B cell (primary cell): ENCODE data around the gene CNRIP1. TPM values are rescaled to one million over a fixed set of nuclear protein-coding genes. Genes with fewer than 3 reads are reported as not detected.

Experiments
- ATAC-seq: fragments of 200-7000 bp; cut with Tn5 transposase; one replicate; pipeline ENCODE4 v1.10.0; 2021; ENCODE audit warnings: low read depth, mild to moderate bottlenecking, moderate number of reproducible peaks, moderate library complexity
- CTCF ChIA-PET: fragments of 350-600 bp; sonication (Branson Sonifier 250); formaldehyde crosslinking; loops from one replicate; lab custom pipeline; 2021; ENCODE audit warnings: antibody characterized with exemption, inconsistent platforms; lab: Charles Lee
- POLR2A ChIA-PET: fragments of 350-600 bp; sonication (Branson Sonifier 250); formaldehyde crosslinking; loops from one replicate; lab custom pipeline; 2021; ENCODE audit warnings: antibody characterized with exemption; lab: Charles Lee
- DNase-seq: peaks from one replicate; pipeline ENCODE4 v3.0.0; 2013
- H2AFZ ChIP-seq: 2 replicates; pipeline ENCODE4 v1.6.1; 2012; ENCODE audit warnings: mild to moderate bottlenecking, low read depth, low read length; ENCODE audit not compliant: insufficient read depth, poor library complexity, severe bottlenecking
- H3K27ac ChIP-seq, 2 donors: 1 replicate in 1 of 2; 2 replicates in 1 of 2; pipeline ENCODE4 v1.5.1; 2012 to 2013; ENCODE audit warnings: low read length in 2 of 2, mild to moderate bottlenecking in 2 of 2, moderate library complexity in 1 of 2
- H3K27me3 ChIP-seq, 4 experiments: fragments of 200-600 bp in 1 of 4; sonication (generic) in 1 of 4; replicated peaks in 1 of 4; 1 replicate in 2 of 4; 2 replicates in 2 of 4; pipeline versions ENCODE4 v1.6.1 to v1.7.0; 2013 to 2016; ENCODE audit warnings: low read length in 3 of 4, mild to moderate bottlenecking in 2 of 4, mixed read lengths in 1 of 4, moderate library complexity in 1 of 4; ENCODE audit not compliant: insufficient read depth in 4 of 4, control insufficient read depth in 3 of 4; ENCODE audit errors: control extremely low read depth in 1 of 4
- H3K36me3 ChIP-seq, 2 experiments: replicated peaks in 1 of 2; 1 replicate in 1 of 2; 2 replicates in 1 of 2; pipeline versions ENCODE4 v1.6.1 to v1.7.1; 2013; ENCODE audit warnings: low read length in 1 of 2; ENCODE audit not compliant: insufficient read depth in 2 of 2, control insufficient read depth in 1 of 2; ENCODE audit errors: control extremely low read depth in 1 of 2, extremely low read depth in 1 of 2
- H3K4me1 ChIP-seq, 2 donors: fragments of 200-600 bp in 1 of 2; sonication (generic) in 1 of 2; 1 replicate in 1 of 2; 2 replicates in 1 of 2; pipeline versions ENCODE4 v1.5.1 to v1.6.1; 2013 to 2017; ENCODE audit warnings: low read length in 2 of 2; ENCODE audit not compliant: control insufficient read depth in 2 of 2, insufficient read depth in 2 of 2
- H3K4me2 ChIP-seq: replicated peaks from 2 replicates; pipeline ENCODE3; 2012; ENCODE audit warnings: mild to moderate bottlenecking, low read depth, low read length; ENCODE audit not compliant: poor library complexity, severe bottlenecking
- H3K4me3 ChIP-seq, 5 experiments: fragments of 200-600 bp in 1 of 5; sonication (generic) in 1 of 5; 1 replicate in 3 of 5; 2 replicates in 2 of 5; pipeline versions ENCODE4 v1.5.1 to v1.7.0; 2011 to 2016; ENCODE audit warnings: low read length in 4 of 5, mild to moderate bottlenecking in 4 of 5, low read depth in 2 of 5, control low read depth in 1 of 5, moderate library complexity in 1 of 5; ENCODE audit not compliant: insufficient read depth in 1 of 5; ENCODE audit errors: control extremely low read depth in 1 of 5, extremely low read depth in 1 of 5
- H3K79me2 ChIP-seq: fragments of 200-600 bp; sonication (generic); one replicate; pipeline ENCODE4 v1.6.0; 2016; ENCODE audit warnings: low read length; ENCODE audit not compliant: control insufficient read depth, insufficient read depth
- H3K9ac ChIP-seq: fragments of 200-600 bp; sonication (generic); 2 replicates; pipeline ENCODE4 v1.6.1; 2017; ENCODE audit warnings: mild to moderate bottlenecking, low read length, moderate library complexity
- H3K9me3 ChIP-seq, 3 donors: one replicate each; pipeline versions ENCODE4 v1.6.1 to v1.7.1; 2013; ENCODE audit warnings: low read length in 2 of 3; ENCODE audit not compliant: control insufficient read depth in 2 of 3, insufficient read depth in 1 of 3; ENCODE audit errors: control extremely low read depth in 1 of 3
- H4K20me1 ChIP-seq: 2 replicates; pipeline ENCODE4 v1.6.0; 2012; ENCODE audit warnings: mild to moderate bottlenecking, low read length; ENCODE audit not compliant: insufficient read depth, control insufficient read depth, poor library complexity, severe bottlenecking
- H3K27ac Mint-ChIP-seq: one replicate; pipeline ENCODE4 v1.8.0; 2021; ENCODE audit warnings: mixed read lengths
- H3K27me3 Mint-ChIP-seq: one replicate; pipeline ENCODE4 v1.8.0; 2021; ENCODE audit warnings: mixed read lengths
- H3K4me1 Mint-ChIP-seq: one replicate; pipeline ENCODE4 v1.8.0; 2021; ENCODE audit warnings: mixed read lengths
- H3K4me3 Mint-ChIP-seq: one replicate; pipeline ENCODE4 v1.8.0; 2021; ENCODE audit warnings: mixed read lengths
- H3K9me3 Mint-ChIP-seq: one replicate; pipeline ENCODE4 v1.8.0; 2022; ENCODE audit warnings: mixed read lengths; ENCODE audit not compliant: insufficient read depth
- CTCF ChIP-seq: fragments of 200-600 bp; IDR thresholded peaks from one replicate; pipeline ENCODE4 v1.8.0; 2022; ENCODE audit warnings: antibody characterized with exemption, mild to moderate bottlenecking
- EZH2 ChIP-seq: IDR thresholded peaks from 2 replicates; pipeline ENCODE4 v1.6.1; 2012; ENCODE audit warnings: borderline replicate concordance, low read depth, mild to moderate bottlenecking, moderate library complexity, low read length; ENCODE audit not compliant: insufficient read depth, poor library complexity, severe bottlenecking
- WGBS: methylation state at CpG from one replicate; pipeline ENCODE4 v1.1.5; 2013; ENCODE audit warnings: missing lambda C conversion rate; ENCODE audit not compliant: insufficient coverage; 5-methylcytosine and 5-hydroxymethylcytosine counted together
- intact Hi-C: fragments of 100-400 bp; cut with micrococcal nuclease; formaldehyde crosslinking; loops from one replicate; pipeline ENCODE4 v1.10.0; 2022
- polyA plus RNA-seq: library from polyadenylated mRNA; depleted of rRNA; stranded (reverse); fragments of >200 nt; gene quantifications from 2 replicates; pipeline ENCODE4 v1.2.3, GENCODE V29; 2012
- total RNA-seq, 2 donors: library from RNA; stranded (reverse); fragments of 120-200 nt in 1 of 2; gene quantifications; 1 replicate in 1 of 2; 2 replicates in 1 of 2; pipeline versions ENCODE4 v1.2.3 to v1.2.4, GENCODE V29; 2013 to 2022

CNRIP1 gene
- total and polyA plus RNA-seq, 2 donors (not counting 1 experiment from before 2014, with no cell fraction given) = not detected

- ChIA-PET CTCF (interaction anchor here (0.6 to 1.7 kb wide), 2 partner anchors 17 to 816 kb away, joined by 3 to 6 read pairs; no protein-coding TSS in a partner anchor), POLR2A (no interaction called here)
- Histone ChIP-seq H3K9me3 (no peaks in the 10 kb centered on the region), H3K4me1 (no peaks in the 10 kb centered on the region), H3K27ac (no peak overlapping the region), H3K4me3 (no peak overlapping the region), H3K4me2 (no peak overlapping the region), H3K79me2 (no peaks in the 10 kb centered on the region), H3K9ac (no peak overlapping the region), H2AFZ (no peak overlapping the region), H3K27me3 (no peaks in the 10 kb centered on the region), H4K20me1 (no peaks in the 10 kb centered on the region), H3K36me3 (no peaks in the 10 kb centered on the region)
- H3K4me1 Mint-ChIP-seq = peaks cover 3% of the 10 kb centered on the region
- no peaks in the 10 kb centered on the region for H3K27me3 Mint-ChIP-seq
- DNase-seq = no peak
- TF ChIP-seq EZH2 (no peak), CTCF (no peak)
- H3K9me3 Mint-ChIP-seq = no peaks in the 10 kb centered on the region
- no peak overlapping the region for H3K27ac Mint-ChIP-seq
- intact Hi-C loops = no loop called here
- no peak overlapping the region for H3K4me3 Mint-ChIP-seq
- no peak for ATAC-seq
- WGBS = no CpG with 5 or more reads among the region's 1 CpG
Measured at GRCh38 chr2:68266655-68267054, 53.1 kb downstream of the CNRIP1 start.

- ATAC-seq = no peak
- WGBS = no CpG with 5 or more reads among the region's 2 CpGs
- TF ChIP-seq EZH2 = no peak
- no peak for TF ChIP-seq CTCF
- H3K79me2 ChIP-seq = peaks cover 11% of the 10 kb centered on the region
- no peaks in the 10 kb centered on the region for H4K20me1 ChIP-seq
- H3K27me3 ChIP-seq = no peaks in the 10 kb centered on the region
- Mint-ChIP-seq H3K27me3 (no peaks in the 10 kb centered on the region), H3K4me1 (peaks cover 3% of the 10 kb centered on the region), H3K27ac (no peak overlapping the region), H3K4me3 (no peak overlapping the region), H3K9me3 (no peaks in the 10 kb centered on the region)
- H3K4me2 ChIP-seq = no peak overlapping the region
- no peak overlapping the region for H2AFZ ChIP-seq
- H3K9ac ChIP-seq = no peak overlapping the region
- DNase-seq = no peak
- ChIA-PET POLR2A (no interaction called here), CTCF (no interaction called here)
- intact Hi-C loops = no loop called here
- no peaks in the 10 kb centered on the region for H3K4me1 ChIP-seq
- H3K27ac ChIP-seq = no peak overlapping the region
- no peaks in the 10 kb centered on the region for H3K9me3 ChIP-seq
- no peaks in the 10 kb centered on the region for H3K36me3 ChIP-seq
- H3K4me3 ChIP-seq = no peak overlapping the region
Measured at GRCh38 chr2:68263632-68264031, 56.1 kb downstream of the CNRIP1 start.
